MCF 10A (cell line): ENCODE measurements around the gene KIAA1143. TPM values are rescaled to one million over a fixed set of nuclear protein-coding genes. Genes with fewer than 3 reads are reported as not detected.

Experiments
- BruUV-seq: library from RNA; stranded (reverse); fragments of 400-500 nt; replicated peaks from 2 replicates; lab custom pipeline; 2021; lab: Mats Ljungman, UMichigan
- CTCF ChIA-PET: fragments of 300-600 bp; sonication (Branson Sonifier 250); formaldehyde crosslinking; extraction: SDS; loops from one replicate; lab custom pipeline; 2021; ENCODE audit warnings: antibody characterized with exemption, inconsistent platforms; lab: Yijun Ruan, JAX
- POLR2A ChIA-PET: fragments of 300-600, 350-650 bp; sonication (Branson Sonifier 250); formaldehyde crosslinking; extraction: SDS; loops from one replicate; lab custom pipeline; 2020; ENCODE audit warnings: antibody characterized with exemption, inconsistent platforms; lab: Yijun Ruan, JAX
- DNase-seq: peaks from one replicate; pipeline ENCODE4 v3.0.0-alpha.2; 2018; ENCODE audit not compliant: unreplicated experiment
- H3K27ac Mint-ChIP-seq: one replicate; pipeline ENCODE4 v1.8.0; 2022; ENCODE audit warnings: mild to moderate bottlenecking, low read depth, mixed read lengths; ENCODE audit not compliant: unreplicated experiment
- H3K27me3 Mint-ChIP-seq: one replicate; pipeline ENCODE4 v1.8.0; 2022; ENCODE audit warnings: mixed read lengths; ENCODE audit not compliant: insufficient read depth, unreplicated experiment
- H3K36me3 Mint-ChIP-seq: one replicate; pipeline ENCODE4 v1.8.0; 2022; ENCODE audit warnings: mild to moderate bottlenecking, moderate library complexity, mixed read lengths; ENCODE audit not compliant: insufficient read depth, unreplicated experiment
- H3K4me1 Mint-ChIP-seq: one replicate; pipeline ENCODE4 v1.8.0; 2022; ENCODE audit warnings: mixed read lengths; ENCODE audit not compliant: insufficient read depth, unreplicated experiment
- H3K4me3 Mint-ChIP-seq: one replicate; pipeline ENCODE4 v1.8.0; 2022; ENCODE audit warnings: mild to moderate bottlenecking, moderate library complexity, mixed read lengths; ENCODE audit not compliant: unreplicated experiment
- H3K9me3 Mint-ChIP-seq: one replicate; pipeline ENCODE4 v1.8.0; 2022; ENCODE audit warnings: mixed read lengths; ENCODE audit not compliant: unreplicated experiment
- CTCF ChIP-seq: fragments of 200-600 bp; IDR thresholded peaks from one replicate; pipeline ENCODE4 v1.8.0; 2022; ENCODE audit warnings: antibody characterized with exemption, mild to moderate bottlenecking; ENCODE audit not compliant: unreplicated experiment
- intact Hi-C: fragments of 100-400 bp; cut with micrococcal nuclease; formaldehyde crosslinking; loops from 2 replicates; pipeline ENCODE4 v1.14.1; 2022
- total RNA-seq: library from RNA; stranded (reverse); gene quantifications from 2 replicates; pipeline ENCODE4 v1.2.3, GENCODE V29; 2022

Gene KIAA1143
- total RNA-seq, 1 experiment from 2014 or later = 18.2 TPM

GRCh38 chr3:44734646-44735168, 26.7 kb downstream of the KIAA1143 start:
- peaks cover 47% of the 10 kb centered on the region for H3K9me3 Mint-ChIP-seq
- no peak overlapping the region for H3K27ac Mint-ChIP-seq
- H3K36me3 Mint-ChIP-seq = no peaks in the 10 kb centered on the region
- intact Hi-C loops = no loop called here
- no peak for TF ChIP-seq CTCF
- no TSS peak for BruUV-seq
- CTCF ChIA-PET = no interaction called here
- H3K27me3 Mint-ChIP-seq = no peaks in the 10 kb centered on the region
- no peak overlapping the region for H3K4me3 Mint-ChIP-seq
- no peaks in the 10 kb centered on the region for H3K4me1 Mint-ChIP-seq
- no peak for DNase-seq
- POLR2A ChIA-PET = no interaction called here

- Mint-ChIP-seq H3K9me3 (peaks cover 42% of the 10 kb centered on the region), H3K27me3 (no peaks in the 10 kb centered on the region)
These were observed 32.0 kb downstream of the KIAA1143 start, which contains the start of gene ZNF501 for GRCh38 chr3:44729384-44729910. Gene ZNF501, plus strand, starts transcription at chr3:44729635. Its CDS starts 4,787 bp downstream, at chr3:44734422.

GRCh38 chr3:44722103-44722401, 39.4 kb downstream of the KIAA1143 start:
- no TSS peak for BruUV-seq
- intact Hi-C loops = no loop called here
- peaks cover 45% of the 10 kb centered on the region for H3K9me3 Mint-ChIP-seq

More at GRCh38 chr3:44729384-44729910, 32.0 kb downstream of the KIAA1143 start, which contains the start of gene ZNF501:
- Mint-ChIP-seq H3K36me3 (no peaks in the 10 kb centered on the region), H3K4me1 (no peaks in the 10 kb centered on the region), H3K4me3 (peak within 1 kb of the TSS; percentile 46), H3K27ac (no peak within 1 kb of the TSS)
- BruUV-seq = no TSS peak
- no peak for TF ChIP-seq CTCF
- intact Hi-C loops = no loop called here
- ChIA-PET POLR2A (no interaction called here), CTCF (no interaction called here)
- DNase-seq = no peak

More at GRCh38 chr3:44722103-44722401, 39.4 kb downstream of the KIAA1143 start:
- Mint-ChIP-seq H3K4me1 (no peaks in the 10 kb centered on the region), H3K27ac (no peak overlapping the region), H3K4me3 (no peak overlapping the region), H3K36me3 (peaks cover 28% of the 10 kb centered on the region), H3K27me3 (no peaks in the 10 kb centered on the region)
- POLR2A ChIA-PET = no interaction called here
- no peak for DNase-seq
- CTCF ChIA-PET = no interaction called here
- TF ChIP-seq CTCF = no peak
